CD14-positive monocyte (primary cell): ENCODE measurements around the gene GPSM1. TPM values are rescaled to one million over a fixed set of nuclear protein-coding genes. Genes with fewer than 3 reads are reported as not detected.

ENCODE experiments used
- DNase-seq, 3 donors: peaks; one replicate each; pipeline ENCODE4 v3.0.0-alpha.2; 2011 to 2022
- H2AFZ ChIP-seq: 2 replicates; pipeline ENCODE4 v1.6.0; 2012; ENCODE audit warnings: mild to moderate bottlenecking, low read depth, low read length, inconsistent platforms; ENCODE audit not compliant: insufficient read depth, poor library complexity, severe bottlenecking
- H3K27ac ChIP-seq, 2 donors: 1 replicate in 1 of 2; 2 replicates in 1 of 2; pipeline ENCODE4 v1.5.1; 2012 to 2013; ENCODE audit warnings: low read length in 2 of 2, control low read depth in 1 of 2, inconsistent platforms in 1 of 2, low read depth in 1 of 2, mild to moderate bottlenecking in 1 of 2
- H3K27me3 ChIP-seq, 2 donors: one replicate each; pipeline versions ENCODE4 v1.6.0 to v1.6.1; 2011 to 2013; ENCODE audit warnings: low read length in 2 of 2; ENCODE audit not compliant: control insufficient read depth in 2 of 2, insufficient read depth in 2 of 2
- H3K36me3 ChIP-seq, 2 donors: replicated peaks in 1 of 2; 1 replicate in 1 of 2; 2 replicates in 1 of 2; pipeline versions ENCODE4 v1.5.1 to v1.6.1; 2012 to 2013; ENCODE audit warnings: low read length in 2 of 2, control low read depth in 1 of 2, inconsistent platforms in 1 of 2, mild to moderate bottlenecking in 1 of 2; ENCODE audit not compliant: insufficient read depth in 2 of 2, control insufficient read depth in 1 of 2
- H3K4me1 ChIP-seq, 2 donors: 1 replicate in 1 of 2; 2 replicates in 1 of 2; pipeline versions ENCODE4 v1.5.1 to v1.6.1; 2012 to 2013; ENCODE audit warnings: low read length in 2 of 2, control low read depth in 1 of 2, inconsistent platforms in 1 of 2, mild to moderate bottlenecking in 1 of 2, moderate library complexity in 1 of 2; ENCODE audit not compliant: insufficient read depth in 2 of 2, control insufficient read depth in 1 of 2
- H3K4me2 ChIP-seq: replicated peaks from 2 replicates; pipeline ENCODE3; 2012; ENCODE audit warnings: low read length, moderate library complexity, mild to moderate bottlenecking; ENCODE audit not compliant: poor library complexity, severe bottlenecking; ENCODE audit errors: extremely low read depth
- H3K4me3 ChIP-seq, 3 experiments: fragments of 200-600 bp in 1 of 3; sonication (generic) in 1 of 3; replicated peaks in 1 of 3; 1 replicate in 2 of 3; 2 replicates in 1 of 3; pipeline ENCODE4 v1.5.1; 2011 to 2013; ENCODE audit warnings: low read length in 3 of 3, mild to moderate bottlenecking in 3 of 3, control low read depth in 2 of 3, low read depth in 2 of 3, inconsistent platforms in 1 of 3, moderate library complexity in 1 of 3
- H3K79me2 ChIP-seq: 2 replicates; pipeline ENCODE4 v1.6.0; 2012; ENCODE audit warnings: mild to moderate bottlenecking, control low read depth, inconsistent platforms, low read length, moderate library complexity; ENCODE audit not compliant: insufficient read depth
- H3K9ac ChIP-seq: 2 replicates; pipeline ENCODE4 v1.6.0; 2017; ENCODE audit warnings: low read length, mild to moderate bottlenecking; ENCODE audit not compliant: insufficient read depth, poor library complexity, severe bottlenecking
- H3K9me3 ChIP-seq, 2 donors: replicated peaks in 1 of 2; 1 replicate in 1 of 2; 2 replicates in 1 of 2; pipeline versions ENCODE4 v1.5.1 to v1.6.1; 2012 to 2013; ENCODE audit warnings: low read length in 2 of 2, control low read depth in 1 of 2; ENCODE audit not compliant: control insufficient read depth in 1 of 2, insufficient read depth in 1 of 2
- H4K20me1 ChIP-seq: 2 replicates; pipeline ENCODE4 v1.6.0; 2012; ENCODE audit warnings: mild to moderate bottlenecking, low read length, control low read depth, moderate library complexity; ENCODE audit not compliant: insufficient read depth
- H3K27ac Mint-ChIP-seq, 7 donors: one replicate each; pipeline ENCODE4 v1.8.0; 2020; ENCODE audit warnings: mild to moderate bottlenecking in 7 of 7, mixed read lengths in 7 of 7, moderate library complexity in 6 of 7, inconsistent platforms in 2 of 7
- H3K27me3 Mint-ChIP-seq, 3 donors: one replicate each; pipeline ENCODE4 v1.8.0; 2021 to 2022; ENCODE audit warnings: low read depth in 3 of 3, mild to moderate bottlenecking in 3 of 3, mixed read lengths in 3 of 3, moderate library complexity in 3 of 3, inconsistent platforms in 1 of 3
- H3K36me3 Mint-ChIP-seq, 2 donors: one replicate each; pipeline ENCODE4 v1.8.0; 2020; ENCODE audit warnings: mixed read lengths in 2 of 2, inconsistent platforms in 1 of 2, mild to moderate bottlenecking in 1 of 2
- H3K4me1 Mint-ChIP-seq: one replicate; pipeline ENCODE4 v1.8.0; 2020; ENCODE audit warnings: mild to moderate bottlenecking, mixed read lengths
- H3K4me3 Mint-ChIP-seq, 2 donors: one replicate each; pipeline ENCODE4 v1.8.0; 2020; ENCODE audit warnings: mild to moderate bottlenecking in 2 of 2, mixed read lengths in 2 of 2, moderate library complexity in 1 of 2
- H3K9me3 Mint-ChIP-seq, 7 donors: one replicate each; pipeline ENCODE4 v1.8.0; 2020 to 2022; ENCODE audit warnings: mixed read lengths in 7 of 7, mild to moderate bottlenecking in 6 of 7, moderate library complexity in 6 of 7, inconsistent platforms in 2 of 7
- CTCF ChIP-seq: fragments of 200-600 bp; IDR thresholded peaks from one replicate; pipeline ENCODE4 v1.8.0; 2022; ENCODE audit warnings: antibody characterized with exemption, mild to moderate bottlenecking
- WGBS: methylation state at CpG from one replicate; pipeline ENCODE4 v1.1.5; 2013; ENCODE audit warnings: missing lambda C conversion rate; ENCODE audit not compliant: insufficient coverage; 5-methylcytosine and 5-hydroxymethylcytosine counted together
- intact Hi-C, 2 donors: fragments of 100-400 bp; cut with micrococcal nuclease; formaldehyde crosslinking; loops; one replicate each; pipeline versions ENCODE4 v1.15.0 to v1.15.1; 2023
- polyA plus RNA-seq, 3 donors: library from polyadenylated mRNA; depleted of rRNA in 1 of 3; unstranded in 2 of 3; stranded (reverse) in 1 of 3; fragments of 300-500 nt in 2 of 3; fragments of >200 nt in 1 of 3; fragmentation: Illumina TruSeq in 2 of 3; gene quantifications; 1 replicate in 2 of 3; 2 replicates in 1 of 3; pipeline ENCODE4 v1.2.3, GENCODE V29; 2012 to 2021

Gene GPSM1
- polyA plus RNA-seq, 3 donors = 0.67 to 3.1 (median 0.73) TPM

- 89% methylated on average over 3 of the region's 5 CpGs for WGBS
- no peak overlapping the region for H2AFZ ChIP-seq
- no peak overlapping the region for H3K4me2 ChIP-seq
- H3K27me3 ChIP-seq = no peaks in the 10 kb centered on the region
- no peak overlapping the region for H3K4me3 ChIP-seq
- peaks cover 10% of the 10 kb centered on the region for H4K20me1 ChIP-seq
- Mint-ChIP-seq H3K36me3 (peaks cover 37 to 58% of the 10 kb centered on the region in 2 donors), H3K9me3 (peaks cover 0 to 2% (median 0%) of the 10 kb centered on the region in 7 donors), H3K27me3 (peaks cover 0 to 4% (median 2%) of the 10 kb centered on the region in 3 donors), H3K4me1 (peaks cover 17% of the 10 kb centered on the region), H3K4me3 (no peak overlapping the region), H3K27ac (no peak overlapping the region)
- intact Hi-C loops = loop anchor here in 1 of 2 donors (5.0 kb wide), 1 partner anchor 41 kb away; the partner anchor contains the start of gene DNLZ
- peaks cover 11% of the 10 kb centered on the region for H3K79me2 ChIP-seq
- H3K9ac ChIP-seq = no peak overlapping the region
- no peak overlapping the region for H3K27ac ChIP-seq
- no peak for TF ChIP-seq CTCF
- H3K9me3 ChIP-seq = no peaks in the 10 kb centered on the region
- H3K36me3 ChIP-seq = peaks cover 43 to 55% of the 10 kb centered on the region in 2 donors
- no peak for DNase-seq
- peaks cover 16 to 22% of the 10 kb centered on the region in 2 donors for H3K4me1 ChIP-seq
Measured at GRCh38 chr9:136403538-136403914, 76.2 kb downstream of the GPSM1 start.

DNA sequence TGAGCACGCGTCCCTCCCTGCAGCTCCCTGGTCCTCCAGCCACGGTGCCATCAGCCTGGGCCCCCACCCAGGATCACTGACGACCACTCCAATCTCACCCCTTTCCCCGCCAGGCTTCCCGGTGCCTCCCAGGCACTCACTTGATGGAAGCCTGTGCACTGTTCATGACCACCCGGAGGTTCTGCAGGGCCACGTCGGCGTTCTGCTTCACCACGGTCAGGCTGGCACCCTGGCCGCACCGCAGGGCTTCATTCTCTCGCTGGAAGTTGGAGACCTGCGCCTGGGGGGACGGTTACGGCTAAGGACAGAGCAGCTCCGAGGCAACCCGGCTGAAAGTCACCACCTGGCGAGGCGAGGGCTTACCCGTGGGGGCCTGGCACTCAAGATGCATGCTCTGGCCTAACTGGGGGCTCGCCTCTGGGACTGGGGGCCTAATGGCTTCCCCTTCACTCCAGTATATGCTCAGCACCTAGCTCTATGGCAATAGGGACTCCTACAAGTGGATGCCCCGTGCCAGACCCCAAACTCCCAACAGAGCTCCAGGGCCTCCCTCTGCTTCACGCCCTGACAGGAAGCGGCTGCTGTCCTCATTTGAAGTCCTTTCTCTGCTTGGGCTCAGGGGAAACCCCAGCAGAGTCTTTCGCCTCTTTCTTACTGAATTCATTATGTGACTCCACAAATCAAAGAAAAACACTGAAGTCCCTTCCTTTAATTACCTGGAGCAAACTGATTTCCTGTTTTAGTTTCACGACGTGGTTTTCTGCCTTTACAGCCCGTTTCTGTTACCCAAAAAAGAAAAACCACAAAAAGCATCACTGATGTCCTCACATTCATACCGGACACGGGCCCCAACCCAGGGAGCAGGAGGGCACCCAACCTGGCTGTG, 76.8 kb downstream of the GPSM1 start:
- Mint-ChIP-seq H3K27me3 (peaks cover 0 to 4% (median 2%) of the 10 kb centered on the region in 3 donors), H3K27ac (peak overlapping the region in 3 of 7 donors; percentile 41 to 74 (median 67)), H3K36me3 (peaks cover 37 to 62% of the 10 kb centered on the region in 2 donors), H3K4me3 (no peak overlapping the region), H3K4me1 (peaks cover 17% of the 10 kb centered on the region), H3K9me3 (peaks cover 0 to 2% (median 0%) of the 10 kb centered on the region in 7 donors)
- Histone ChIP-seq H3K9me3 (no peaks in the 10 kb centered on the region), H3K4me2 (no peak overlapping the region), H3K27me3 (no peaks in the 10 kb centered on the region), H3K27ac (no peak overlapping the region), H3K4me1 (peaks cover 10 to 16% of the 10 kb centered on the region in 2 donors), H3K4me3 (no peak overlapping the region), H2AFZ (no peak overlapping the region), H4K20me1 (peaks cover 7% of the 10 kb centered on the region), H3K79me2 (peaks cover 5% of the 10 kb centered on the region), H3K36me3 (peaks cover 43 to 55% of the 10 kb centered on the region in 2 donors), H3K9ac (no peak overlapping the region)
- WGBS = 82% methylated on average over 32 of the region's 32 CpGs
- no peak for TF ChIP-seq CTCF
- DNase-seq = no peak
- intact Hi-C loops = loop anchor here in 1 of 2 donors (5.0 kb wide), 1 partner anchor 42 kb away; the partner anchor contains the start of gene DNLZ
